ENCODE data around the gene ZFAND4.
"Not testable (repeated sequence)": the region's sequence is repeated elsewhere in the genome, so short reads cannot be mapped to it uniquely, and the experiment has no call there.

Gene ZFAND4

GRCh38 chr10:45586028-45586824, 86.3 kb downstream of the ZFAND4 start:
- no peak for DNase-seq

GRCh38 chr10:45585131-45585530, 87.4 kb downstream of the ZFAND4 start:
- DNase-seq = no peak

GRCh38 chr10:45582386-45582781, 90.2 kb downstream of the ZFAND4 start:
- DNase-seq = no peak

- no peak for DNase-seq
These were observed 90.8 kb downstream of the ZFAND4 start for GRCh38 chr10:45581582-45582385.

GRCh38 chr10:45581216-45581549, 91.4 kb downstream of the ZFAND4 start:
- DNase-seq = no peak

GRCh38 chr10:45580371-45581215, 92.0 kb downstream of the ZFAND4 start:
- no peak for DNase-seq

GRCh38 chr10:45578384-45578971, 94.1 kb downstream of the ZFAND4 start:
- DNase-seq = no peak

GRCh38 chr10:45575966-45576597, 96.5 kb downstream of the ZFAND4 start:
- no peak for DNase-seq

GRCh38 chr10:45575032-45575761, 97.4 kb downstream of the ZFAND4 start:
- not testable (repeated sequence) for DNase-seq

GRCh38 chr10:45569471-45569870, 103.1 kb downstream of the ZFAND4 start:
- DNase-seq = no peak

GRCh38 chr10:45566415-45566814, 106.2 kb downstream of the ZFAND4 start:
- no peak for DNase-seq

Data from activated naive CD4-positive, alpha-beta T cell (primary cell).